ENCODE results near the gene TRIO.

DNA sequence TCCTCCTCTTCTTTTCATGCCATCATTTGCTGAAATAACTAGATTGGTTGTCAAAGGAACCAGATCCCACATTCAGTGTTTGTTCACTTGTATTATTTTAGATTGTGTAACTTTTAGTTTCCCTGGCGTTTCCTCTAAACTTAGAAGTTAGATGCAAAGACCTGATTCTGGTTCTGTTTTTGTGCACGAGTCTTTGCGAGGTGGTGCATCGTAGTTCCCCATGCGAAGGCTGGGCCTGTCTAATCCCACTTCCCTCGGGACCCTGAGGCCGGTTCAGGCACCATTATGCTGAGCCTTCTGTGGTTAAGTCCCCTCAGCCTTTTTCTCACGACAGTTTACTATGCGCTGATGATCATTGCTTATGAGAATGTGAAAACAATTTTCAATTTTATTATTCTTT, 219.3 kb downstream of the TRIO start:
- TF ChIP-seq, protein P1, sequence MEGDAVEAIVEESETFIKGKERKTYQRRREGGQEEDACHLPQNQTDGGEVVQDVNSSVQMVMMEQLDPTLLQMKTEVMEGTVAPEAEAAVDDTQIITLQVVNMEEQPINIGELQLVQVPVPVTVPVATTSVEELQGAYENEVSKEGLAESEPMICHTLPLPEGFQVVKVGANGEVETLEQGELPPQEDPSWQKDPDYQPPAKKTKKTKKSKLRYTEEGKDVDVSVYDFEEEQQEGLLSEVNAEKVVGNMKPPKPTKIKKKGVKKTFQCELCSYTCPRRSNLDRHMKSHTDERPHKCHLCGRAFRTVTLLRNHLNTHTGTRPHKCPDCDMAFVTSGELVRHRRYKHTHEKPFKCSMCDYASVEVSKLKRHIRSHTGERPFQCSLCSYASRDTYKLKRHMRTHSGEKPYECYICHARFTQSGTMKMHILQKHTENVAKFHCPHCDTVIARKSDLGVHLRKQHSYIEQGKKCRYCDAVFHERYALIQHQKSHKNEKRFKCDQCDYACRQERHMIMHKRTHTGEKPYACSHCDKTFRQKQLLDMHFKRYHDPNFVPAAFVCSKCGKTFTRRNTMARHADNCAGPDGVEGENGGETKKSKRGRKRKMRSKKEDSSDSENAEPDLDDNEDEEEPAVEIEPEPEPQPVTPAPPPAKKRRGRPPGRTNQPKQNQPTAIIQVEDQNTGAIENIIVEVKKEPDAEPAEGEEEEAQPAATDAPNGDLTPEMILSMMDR (IDR thresholded peaks at IDR 0.05; ENCODE audit: borderline replicate concordance, extremely low read depth, low read length, poor library complexity, severe bottlenecking), result no peak
- no peak for TF ChIP-seq EZH2 (IDR thresholded peaks at IDR 0.05; ENCODE audit: borderline replicate concordance, low read depth, low read length, severe bottlenecking)
